ENCODE data around the gene CNMD.
A peak's percentile ranks its signal among the peaks of the same experiment; 100 is the strongest.
"Not testable (repeated sequence)": the region's sequence is repeated elsewhere in the genome, so short reads cannot be mapped to it uniquely, and the experiment has no call there.

The CNMD gene

DNA sequence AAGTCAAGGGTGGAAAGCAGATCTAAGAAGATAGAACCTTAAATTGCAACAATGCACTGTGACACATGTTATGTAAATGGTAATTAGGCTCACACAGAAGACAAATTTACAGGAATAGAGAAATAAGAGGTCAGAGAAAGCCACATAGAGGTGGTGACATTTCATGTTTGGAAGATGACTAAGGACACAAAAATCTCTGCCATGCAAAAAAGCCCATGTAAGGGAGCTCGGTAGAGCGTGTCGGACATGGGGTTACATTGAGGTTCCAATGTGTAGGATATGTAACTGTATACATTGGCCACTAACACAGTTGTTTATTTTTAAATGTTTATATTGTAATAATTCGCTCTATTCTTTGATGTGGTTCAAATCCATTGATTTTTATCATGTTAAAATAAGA, 53.2 kb downstream of the CNMD start:
- in situ Hi-C loops (cut with MboI; ENCODE audit: low sequenced_read_pairs, unreplicated experiment), result no loop called here
- DNase-seq (ENCODE audit: low spot score), result no peak
- TF ChIP-seq, protein P1, sequence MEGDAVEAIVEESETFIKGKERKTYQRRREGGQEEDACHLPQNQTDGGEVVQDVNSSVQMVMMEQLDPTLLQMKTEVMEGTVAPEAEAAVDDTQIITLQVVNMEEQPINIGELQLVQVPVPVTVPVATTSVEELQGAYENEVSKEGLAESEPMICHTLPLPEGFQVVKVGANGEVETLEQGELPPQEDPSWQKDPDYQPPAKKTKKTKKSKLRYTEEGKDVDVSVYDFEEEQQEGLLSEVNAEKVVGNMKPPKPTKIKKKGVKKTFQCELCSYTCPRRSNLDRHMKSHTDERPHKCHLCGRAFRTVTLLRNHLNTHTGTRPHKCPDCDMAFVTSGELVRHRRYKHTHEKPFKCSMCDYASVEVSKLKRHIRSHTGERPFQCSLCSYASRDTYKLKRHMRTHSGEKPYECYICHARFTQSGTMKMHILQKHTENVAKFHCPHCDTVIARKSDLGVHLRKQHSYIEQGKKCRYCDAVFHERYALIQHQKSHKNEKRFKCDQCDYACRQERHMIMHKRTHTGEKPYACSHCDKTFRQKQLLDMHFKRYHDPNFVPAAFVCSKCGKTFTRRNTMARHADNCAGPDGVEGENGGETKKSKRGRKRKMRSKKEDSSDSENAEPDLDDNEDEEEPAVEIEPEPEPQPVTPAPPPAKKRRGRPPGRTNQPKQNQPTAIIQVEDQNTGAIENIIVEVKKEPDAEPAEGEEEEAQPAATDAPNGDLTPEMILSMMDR (IDR thresholded peaks at IDR 0.05; ENCODE audit: borderline replicate concordance, control extremely low read depth, extremely low read depth, insufficient read depth, missing control alignments), result no peak

DNA sequence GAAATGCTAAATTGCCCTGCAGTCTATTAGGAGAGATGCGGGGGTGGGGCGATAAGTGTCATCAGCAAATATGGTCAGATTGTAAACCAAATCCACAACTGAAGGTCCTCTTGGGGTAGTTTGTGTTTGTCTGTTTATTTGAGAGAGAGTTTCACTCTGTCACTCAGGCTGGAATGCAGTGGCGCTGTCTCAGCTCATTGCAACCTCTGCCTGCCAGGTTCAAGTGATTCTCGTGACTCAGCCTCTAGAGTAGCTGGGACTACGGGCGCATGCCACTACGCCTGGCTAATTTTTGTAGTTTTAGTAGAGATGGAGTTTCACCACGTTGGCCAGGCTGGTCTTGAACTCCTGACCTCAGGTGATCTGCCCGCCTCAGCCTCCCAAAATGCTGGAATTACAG, 53.8 kb downstream of the CNMD start:
- in situ Hi-C loops (cut with MboI; ENCODE audit: low sequenced_read_pairs, unreplicated experiment); DNase-seq (ENCODE audit: low spot score): not testable (repeated sequence)

DNA sequence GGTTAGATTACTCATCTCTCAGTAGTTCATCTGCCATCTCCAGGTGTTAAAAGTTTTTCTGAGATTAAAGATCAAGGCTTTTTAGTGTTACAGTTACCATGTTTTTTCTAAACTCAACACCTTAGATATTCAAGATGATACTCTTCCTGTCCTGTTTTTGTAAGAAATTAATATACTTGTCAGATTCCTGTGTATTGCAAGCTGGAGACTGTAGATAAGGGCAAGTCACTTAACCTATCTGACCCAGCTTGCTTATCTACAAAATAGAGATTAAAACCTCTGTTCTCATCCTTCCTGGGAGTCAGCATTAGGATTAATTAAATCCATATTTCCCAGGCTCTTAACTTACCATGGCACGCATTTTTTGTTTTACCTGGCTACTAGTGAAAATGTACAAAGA, 61.8 kb downstream of the CNMD start:
- TF ChIP-seq, protein P1 (IDR thresholded peaks at IDR 0.05; ENCODE audit: borderline replicate concordance, control extremely low read depth, extremely low read depth, insufficient read depth, missing control alignments), result no peak
- no peak for DNase-seq (ENCODE audit: low spot score)
- in situ Hi-C loops (cut with MboI; ENCODE audit: low sequenced_read_pairs, unreplicated experiment), result no loop called here

DNA sequence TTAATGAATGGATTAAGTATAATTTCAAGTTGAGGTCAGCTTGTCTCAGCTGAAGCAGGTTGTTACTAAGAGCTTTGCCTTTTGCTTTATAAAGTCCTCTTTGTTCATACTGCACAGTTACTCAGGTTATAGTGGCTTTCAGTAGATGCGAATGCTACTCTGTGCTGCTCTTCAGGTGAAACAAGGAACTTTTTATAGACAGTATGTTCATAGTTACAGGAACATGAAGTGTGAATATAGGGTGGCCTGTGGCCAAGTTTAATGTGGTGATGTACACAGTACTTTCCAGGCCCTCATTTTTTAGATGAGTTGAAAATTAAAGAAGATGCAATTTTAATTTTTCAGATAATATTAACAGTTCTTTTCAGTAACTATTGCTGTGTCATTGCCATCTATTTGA, 66.2 kb downstream of the CNMD start:
- TF ChIP-seq, protein P1 (IDR thresholded peaks at IDR 0.05; ENCODE audit: borderline replicate concordance, control extremely low read depth, extremely low read depth, insufficient read depth, missing control alignments), result no peak
- no peak for DNase-seq (ENCODE audit: low spot score)
- in situ Hi-C loops (cut with MboI; ENCODE audit: low sequenced_read_pairs, unreplicated experiment), result no loop called here

DNA sequence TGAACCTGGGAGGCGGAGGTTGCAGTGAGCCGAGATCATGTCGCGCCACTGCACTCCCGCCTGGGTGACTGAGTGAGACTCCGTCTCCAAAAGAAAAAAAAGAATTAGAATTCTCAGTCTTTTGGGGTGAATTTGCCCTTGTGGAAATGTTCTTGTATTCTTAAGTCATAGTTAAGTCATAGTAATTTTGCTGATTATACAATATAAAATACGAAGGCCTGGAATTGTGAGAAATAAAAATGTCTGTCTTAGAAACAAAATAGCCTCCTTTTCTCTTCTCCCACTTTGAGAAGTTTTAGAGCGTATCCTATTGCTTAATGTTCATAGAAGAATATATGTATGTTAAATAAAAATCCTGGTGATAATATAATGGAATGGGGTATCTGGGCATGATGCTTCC, 68.9 kb downstream of the CNMD start:
- DNase-seq (ENCODE audit: low spot score), result no peak
- TF ChIP-seq, protein P1 (IDR thresholded peaks at IDR 0.05; ENCODE audit: borderline replicate concordance, control extremely low read depth, extremely low read depth, insufficient read depth, missing control alignments), result no peak
- in situ Hi-C loops (cut with MboI; ENCODE audit: low sequenced_read_pairs, unreplicated experiment), result no loop called here

DNA sequence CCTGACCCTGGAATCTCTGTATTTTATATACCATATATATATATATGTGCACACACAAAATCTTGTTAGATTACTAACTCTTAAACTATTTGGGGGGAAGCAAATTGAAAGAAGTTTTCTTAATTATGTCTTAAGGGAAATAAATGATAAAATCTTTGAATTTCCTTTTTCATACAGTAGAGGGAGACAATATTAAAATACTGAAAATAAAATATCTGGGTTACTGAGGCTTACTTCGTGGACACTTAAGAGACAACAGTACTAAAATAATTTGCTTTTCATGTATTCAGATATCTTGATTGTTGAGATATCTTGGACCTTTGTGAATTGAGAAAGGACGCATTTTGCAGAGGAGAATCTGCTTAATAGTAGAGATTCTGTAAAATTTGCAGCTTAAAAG, 69.9 kb downstream of the CNMD start:
- in situ Hi-C loops (cut with MboI; ENCODE audit: low sequenced_read_pairs, unreplicated experiment), result no loop called here
- no peak for DNase-seq (ENCODE audit: low spot score)
- TF ChIP-seq, protein P1 (IDR thresholded peaks at IDR 0.05; ENCODE audit: borderline replicate concordance, control extremely low read depth, extremely low read depth, insufficient read depth, missing control alignments), result no peak

DNA sequence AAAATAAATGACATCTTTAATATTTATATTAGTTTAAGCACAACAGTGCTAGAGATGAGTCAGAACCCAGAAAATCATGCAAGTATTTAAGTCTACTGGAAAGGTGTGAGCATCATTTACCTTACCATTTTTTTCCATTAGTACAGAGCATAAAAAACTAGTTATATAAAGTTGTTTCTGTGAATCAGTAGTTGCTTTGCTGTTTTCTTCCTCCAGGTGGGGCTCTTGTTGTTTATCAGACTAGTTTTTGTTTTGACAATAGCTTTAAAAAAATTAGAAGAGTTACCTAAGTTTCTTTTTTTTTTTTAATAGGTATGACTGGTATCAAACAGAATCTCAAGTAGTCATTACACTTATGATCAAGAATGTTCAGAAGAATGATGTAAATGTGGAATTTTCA, 74.3 kb downstream of the CNMD start:
- peak; percentile 25 for DNase-seq (ENCODE audit: low spot score)
- in situ Hi-C loops (cut with MboI; ENCODE audit: low sequenced_read_pairs, unreplicated experiment), result no loop called here

More for the DNA sequence above, 74.3 kb downstream of the CNMD start:
- TF ChIP-seq, protein P1 (IDR thresholded peaks at IDR 0.05; ENCODE audit: borderline replicate concordance, control extremely low read depth, extremely low read depth, insufficient read depth, missing control alignments), result no peak
